ENCODE measurements around the gene FNDC4.

DNA sequence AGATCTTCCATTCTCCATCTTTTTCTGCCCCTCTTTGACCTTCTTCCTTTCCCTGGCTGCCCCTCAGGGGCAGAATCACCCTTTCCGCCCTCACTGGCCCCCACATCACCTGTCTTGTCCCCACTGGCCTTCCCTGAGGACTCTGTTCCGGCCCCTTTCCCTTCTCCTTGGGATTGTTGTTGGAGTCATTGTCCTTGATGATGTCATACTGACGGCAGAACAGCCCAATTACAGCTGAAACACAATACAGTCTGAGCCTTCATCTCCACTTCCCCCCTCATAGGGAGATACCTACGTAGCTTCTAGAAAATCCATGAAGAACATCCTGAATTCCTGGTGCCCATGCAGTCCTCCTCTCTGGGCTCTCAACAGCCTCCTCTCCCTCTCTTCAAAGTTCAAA lies 2.4 kb downstream of the FNDC4 start:
- TF ChIP-seq, protein P1, sequence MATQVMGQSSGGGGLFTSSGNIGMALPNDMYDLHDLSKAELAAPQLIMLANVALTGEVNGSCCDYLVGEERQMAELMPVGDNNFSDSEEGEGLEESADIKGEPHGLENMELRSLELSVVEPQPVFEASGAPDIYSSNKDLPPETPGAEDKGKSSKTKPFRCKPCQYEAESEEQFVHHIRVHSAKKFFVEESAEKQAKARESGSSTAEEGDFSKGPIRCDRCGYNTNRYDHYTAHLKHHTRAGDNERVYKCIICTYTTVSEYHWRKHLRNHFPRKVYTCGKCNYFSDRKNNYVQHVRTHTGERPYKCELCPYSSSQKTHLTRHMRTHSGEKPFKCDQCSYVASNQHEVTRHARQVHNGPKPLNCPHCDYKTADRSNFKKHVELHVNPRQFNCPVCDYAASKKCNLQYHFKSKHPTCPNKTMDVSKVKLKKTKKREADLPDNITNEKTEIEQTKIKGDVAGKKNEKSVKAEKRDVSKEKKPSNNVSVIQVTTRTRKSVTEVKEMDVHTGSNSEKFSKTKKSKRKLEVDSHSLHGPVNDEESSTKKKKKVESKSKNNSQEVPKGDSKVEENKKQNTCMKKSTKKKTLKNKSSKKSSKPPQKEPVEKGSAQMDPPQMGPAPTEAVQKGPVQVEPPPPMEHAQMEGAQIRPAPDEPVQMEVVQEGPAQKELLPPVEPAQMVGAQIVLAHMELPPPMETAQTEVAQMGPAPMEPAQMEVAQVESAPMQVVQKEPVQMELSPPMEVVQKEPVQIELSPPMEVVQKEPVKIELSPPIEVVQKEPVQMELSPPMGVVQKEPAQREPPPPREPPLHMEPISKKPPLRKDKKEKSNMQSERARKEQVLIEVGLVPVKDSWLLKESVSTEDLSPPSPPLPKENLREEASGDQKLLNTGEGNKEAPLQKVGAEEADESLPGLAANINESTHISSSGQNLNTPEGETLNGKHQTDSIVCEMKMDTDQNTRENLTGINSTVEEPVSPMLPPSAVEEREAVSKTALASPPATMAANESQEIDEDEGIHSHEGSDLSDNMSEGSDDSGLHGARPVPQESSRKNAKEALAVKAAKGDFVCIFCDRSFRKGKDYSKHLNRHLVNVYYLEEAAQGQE (IDR thresholded peaks at IDR 0.05; ENCODE audit: borderline replicate concordance): no peak
- TF ChIP-seq, protein P2, sequence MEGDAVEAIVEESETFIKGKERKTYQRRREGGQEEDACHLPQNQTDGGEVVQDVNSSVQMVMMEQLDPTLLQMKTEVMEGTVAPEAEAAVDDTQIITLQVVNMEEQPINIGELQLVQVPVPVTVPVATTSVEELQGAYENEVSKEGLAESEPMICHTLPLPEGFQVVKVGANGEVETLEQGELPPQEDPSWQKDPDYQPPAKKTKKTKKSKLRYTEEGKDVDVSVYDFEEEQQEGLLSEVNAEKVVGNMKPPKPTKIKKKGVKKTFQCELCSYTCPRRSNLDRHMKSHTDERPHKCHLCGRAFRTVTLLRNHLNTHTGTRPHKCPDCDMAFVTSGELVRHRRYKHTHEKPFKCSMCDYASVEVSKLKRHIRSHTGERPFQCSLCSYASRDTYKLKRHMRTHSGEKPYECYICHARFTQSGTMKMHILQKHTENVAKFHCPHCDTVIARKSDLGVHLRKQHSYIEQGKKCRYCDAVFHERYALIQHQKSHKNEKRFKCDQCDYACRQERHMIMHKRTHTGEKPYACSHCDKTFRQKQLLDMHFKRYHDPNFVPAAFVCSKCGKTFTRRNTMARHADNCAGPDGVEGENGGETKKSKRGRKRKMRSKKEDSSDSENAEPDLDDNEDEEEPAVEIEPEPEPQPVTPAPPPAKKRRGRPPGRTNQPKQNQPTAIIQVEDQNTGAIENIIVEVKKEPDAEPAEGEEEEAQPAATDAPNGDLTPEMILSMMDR (IDR thresholded peaks at IDR 0.05; ENCODE audit: poor library complexity, severe bottlenecking): no peak
- no peak for TF ChIP-seq MXI1 (conservative IDR thresholded peaks at IDR 0.05; ENCODE audit: poor library complexity, severe bottlenecking)
